SJCRH30 (cell line): ENCODE measurements around the gene L1CAM. TPM values are rescaled to one million over a fixed set of nuclear protein-coding genes. Genes with fewer than 3 reads are reported as not detected.

Experiments used
- DNase-seq, 2 experiments: peaks; one replicate each; pipeline ENCODE4 v3.0.0-alpha.2; 2015 to 2020
- H3K27ac ChIP-seq: fragments of 250-450 bp; sonication (Bioruptor Pico); 2 replicates; pipeline ENCODE4 v1.5.1; 2020; ENCODE audit warnings: mild to moderate bottlenecking, moderate library complexity
- H3K27me3 ChIP-seq: fragments of 250-450 bp; sonication (Bioruptor Pico); 2 replicates; pipeline ENCODE4 v1.5.1; 2020; ENCODE audit warnings: mild to moderate bottlenecking, moderate library complexity
- H3K36me3 ChIP-seq: fragments of 250-450 bp; sonication (Bioruptor Pico); 2 replicates; pipeline ENCODE4 v1.5.1; 2020; ENCODE audit warnings: mild to moderate bottlenecking, moderate library complexity
- H3K4me1 ChIP-seq: fragments of 250-450 bp; sonication (Bioruptor Pico); 2 replicates; pipeline ENCODE4 v1.5.1; 2020; ENCODE audit warnings: mild to moderate bottlenecking, moderate library complexity
- H3K4me3 ChIP-seq: fragments of 250-450 bp; sonication (Bioruptor Pico); 2 replicates; pipeline ENCODE4 v1.5.1; 2020; ENCODE audit warnings: mild to moderate bottlenecking, moderate library complexity
- H3K9me3 ChIP-seq: fragments of 250-450 bp; sonication (Bioruptor Pico); replicated peaks from 2 replicates; pipeline ENCODE4 v1.5.1; 2020; ENCODE audit warnings: mild to moderate bottlenecking, moderate library complexity
- total RNA-seq: library from RNA; depleted of rRNA; stranded (reverse); fragments of >200 nt; shearing (Covaris generic); gene quantifications from 2 replicates; pipeline ENCODE4 v1.2.3, GENCODE V29; 2014

Gene L1CAM
- total RNA-seq, 1 experiment from 2014 or later = 14.2 TPM

DNA sequence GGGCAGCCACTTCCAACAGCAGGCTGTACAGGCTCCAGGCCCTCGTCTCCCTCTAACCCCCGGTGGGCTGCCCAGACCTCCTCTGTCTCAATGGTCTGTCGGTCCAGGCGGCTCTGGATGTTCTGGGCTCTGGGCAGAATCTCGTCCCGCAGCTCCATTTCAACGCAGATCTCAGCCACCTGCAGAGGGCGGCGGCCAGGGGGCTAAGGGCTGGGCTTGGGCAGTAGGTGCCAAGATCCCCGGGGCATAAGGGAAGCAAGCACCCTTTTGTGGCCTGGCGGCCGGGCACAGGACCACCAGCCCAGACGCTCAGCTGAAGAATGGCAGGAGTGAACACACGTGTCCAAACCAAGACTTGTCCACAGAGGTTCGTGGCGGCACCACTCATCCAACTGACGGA is 27.7 kb upstream of the L1CAM start:
- DNase-seq = no peak
- no peaks in the 10 kb centered on the region for H3K4me1 ChIP-seq
- H3K4me3 ChIP-seq = no peak overlapping the region
- H3K27ac ChIP-seq = no peak overlapping the region
- no peaks in the 10 kb centered on the region for H3K9me3 ChIP-seq
- no peaks in the 10 kb centered on the region for H3K27me3 ChIP-seq
- H3K36me3 ChIP-seq = no peaks in the 10 kb centered on the region

DNA sequence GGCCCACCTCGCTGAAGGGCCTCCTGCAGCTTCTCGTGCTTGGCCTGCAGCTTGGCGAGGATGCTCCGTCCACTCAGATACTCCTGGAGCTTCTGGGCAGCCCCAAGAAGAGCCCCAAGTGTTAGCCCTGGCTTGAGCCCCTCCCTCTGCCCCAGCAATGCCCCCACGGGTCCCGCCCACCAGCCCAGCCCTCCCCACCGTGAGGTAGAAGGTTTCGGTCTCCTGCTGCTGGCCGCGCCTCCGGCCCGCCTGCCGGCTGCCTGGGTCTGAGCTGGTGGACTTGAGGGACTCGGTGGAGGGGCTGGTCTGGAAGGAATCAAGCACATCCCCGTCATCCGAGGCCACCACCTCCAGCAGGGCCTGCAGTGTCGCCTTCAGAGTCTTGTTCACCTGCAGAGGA is 27.2 kb upstream of the L1CAM start:
- H3K4me1 ChIP-seq = no peaks in the 10 kb centered on the region
- H3K36me3 ChIP-seq = no peaks in the 10 kb centered on the region
- H3K9me3 ChIP-seq = no peaks in the 10 kb centered on the region
- no peak for DNase-seq
- no peak overlapping the region for H3K4me3 ChIP-seq
- H3K27me3 ChIP-seq = no peaks in the 10 kb centered on the region
- no peak overlapping the region for H3K27ac ChIP-seq

DNA sequence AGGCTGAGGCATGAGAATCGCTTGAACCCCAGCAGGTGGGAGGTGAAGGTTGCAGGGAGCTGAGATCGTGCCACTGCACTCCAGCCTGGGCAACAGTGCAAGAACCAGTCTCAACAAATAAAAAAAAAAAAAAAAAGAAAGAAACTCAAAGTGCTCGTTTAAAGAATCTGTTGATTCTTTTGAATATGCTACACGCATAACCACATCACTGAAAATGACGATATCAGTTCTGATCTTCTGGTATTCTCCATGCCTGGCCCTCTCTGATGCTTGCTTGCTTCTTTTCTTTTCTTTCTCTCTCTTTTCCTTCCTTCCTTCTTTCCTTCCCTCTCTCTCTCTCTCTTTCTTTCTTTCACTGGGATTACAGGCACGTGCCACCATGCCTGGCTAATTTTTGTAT is 25.8 kb upstream of the L1CAM start:
- Histone ChIP-seq H3K4me1 (no peaks in the 10 kb centered on the region), H3K36me3 (no peaks in the 10 kb centered on the region), H3K27ac (no peak overlapping the region), H3K4me3 (no peak overlapping the region), H3K9me3 (no peaks in the 10 kb centered on the region), H3K27me3 (no peaks in the 10 kb centered on the region)
- no peak for DNase-seq

DNA sequence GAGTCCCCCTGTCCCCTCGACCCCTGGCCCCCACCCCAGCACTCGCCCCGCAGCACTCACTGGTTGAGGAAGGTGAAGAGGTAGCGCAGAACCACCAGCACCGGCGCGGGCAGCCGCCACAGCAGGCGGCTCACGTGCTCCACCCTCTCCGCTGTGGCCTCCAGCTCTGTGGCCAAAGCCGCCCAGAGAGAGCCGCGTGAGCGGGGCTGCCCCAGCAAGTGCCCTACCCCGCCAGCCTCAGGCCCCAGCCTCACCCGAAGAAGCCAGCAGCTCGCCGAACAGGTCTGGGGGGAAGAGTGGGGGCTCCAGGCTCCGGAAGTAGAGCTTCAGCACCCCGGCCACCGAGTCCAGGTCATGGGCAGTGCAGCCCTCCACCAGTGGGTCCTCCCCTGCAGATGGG is 24.5 kb upstream of the L1CAM start:
- Histone ChIP-seq H3K27me3 (no peaks in the 10 kb centered on the region), H3K9me3 (no peaks in the 10 kb centered on the region), H3K4me1 (no peaks in the 10 kb centered on the region), H3K27ac (no peak overlapping the region), H3K4me3 (no peak overlapping the region), H3K36me3 (no peaks in the 10 kb centered on the region)
- no peak for DNase-seq

DNA sequence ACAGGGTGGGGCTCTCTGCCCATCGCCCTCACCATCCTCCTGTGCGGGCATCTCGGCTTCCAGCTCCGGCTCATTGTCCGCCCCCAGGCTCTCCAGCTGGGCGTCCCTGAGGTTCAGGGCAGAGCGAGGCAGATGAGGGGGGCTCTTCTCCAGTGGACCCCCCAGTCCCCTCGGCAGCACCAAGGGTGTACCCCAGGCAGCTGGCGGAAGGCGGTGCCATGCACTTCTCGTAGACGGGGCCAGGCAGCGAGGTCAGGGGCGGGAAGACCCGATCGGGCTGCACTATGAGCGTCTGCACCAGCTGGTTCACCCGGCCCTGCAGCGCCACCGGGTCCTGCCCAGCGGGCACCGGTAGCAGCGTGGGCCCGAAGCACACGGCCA is 24.0 kb upstream of the L1CAM start:
- H3K9me3 ChIP-seq = no peaks in the 10 kb centered on the region
- H3K4me3 ChIP-seq = no peak overlapping the region
- H3K27ac ChIP-seq = no peak overlapping the region
- no peaks in the 10 kb centered on the region for H3K4me1 ChIP-seq
- no peak for DNase-seq
- no peaks in the 10 kb centered on the region for H3K36me3 ChIP-seq
- no peaks in the 10 kb centered on the region for H3K27me3 ChIP-seq

DNA sequence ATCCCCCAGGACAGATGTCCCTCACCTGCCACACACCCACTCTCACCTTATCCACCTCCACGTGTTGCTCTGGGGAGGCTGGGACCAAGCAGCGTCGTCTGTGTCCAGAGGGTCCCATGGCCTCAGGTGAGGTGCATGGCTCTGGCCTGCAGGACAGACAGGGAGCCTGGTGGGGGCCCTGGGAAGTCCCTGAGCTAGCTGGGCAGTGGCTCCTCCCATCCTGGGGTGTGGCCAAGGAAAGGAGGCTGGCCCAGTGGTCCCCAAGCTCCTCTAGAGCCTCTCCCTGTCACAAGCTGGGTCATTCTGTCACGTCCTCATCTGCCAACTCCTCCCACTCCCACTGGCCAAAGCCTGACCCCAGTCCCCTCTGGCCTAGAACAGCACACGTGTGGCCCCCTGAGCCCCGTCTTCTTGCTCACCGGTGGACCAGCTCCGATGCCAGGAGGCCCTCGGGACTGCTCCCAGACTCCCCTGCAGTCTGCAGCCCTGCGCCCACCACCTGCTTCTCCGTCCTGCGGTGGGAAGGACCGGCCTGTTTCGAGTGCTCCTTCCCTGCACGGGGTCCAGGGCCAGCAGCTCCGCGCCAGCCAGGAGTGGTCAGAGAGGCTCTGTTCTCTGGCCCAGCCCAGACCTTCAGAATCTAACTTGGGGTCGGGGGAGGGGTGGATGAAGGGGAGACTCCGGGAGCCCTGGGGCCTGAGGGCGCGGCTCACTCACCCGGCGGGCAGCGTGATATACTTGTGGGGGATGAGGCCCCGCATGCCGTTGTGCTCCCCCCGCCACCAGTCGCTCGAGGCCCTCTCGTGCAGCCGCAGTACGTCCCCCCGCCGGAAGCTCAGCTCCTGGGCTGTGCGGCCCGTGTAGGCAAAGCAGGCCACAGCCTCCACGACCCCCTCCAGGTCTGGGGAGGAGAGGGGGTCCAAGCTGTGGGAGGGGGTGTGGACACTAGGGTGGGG is 23.3 kb upstream of the L1CAM start:
- no peak overlapping the region for H3K4me3 ChIP-seq
- no peak overlapping the region for H3K27ac ChIP-seq
- H3K27me3 ChIP-seq = no peaks in the 10 kb centered on the region
- H3K9me3 ChIP-seq = no peaks in the 10 kb centered on the region
- H3K36me3 ChIP-seq = no peaks in the 10 kb centered on the region
- no peaks in the 10 kb centered on the region for H3K4me1 ChIP-seq
- no peak for DNase-seq

DNA sequence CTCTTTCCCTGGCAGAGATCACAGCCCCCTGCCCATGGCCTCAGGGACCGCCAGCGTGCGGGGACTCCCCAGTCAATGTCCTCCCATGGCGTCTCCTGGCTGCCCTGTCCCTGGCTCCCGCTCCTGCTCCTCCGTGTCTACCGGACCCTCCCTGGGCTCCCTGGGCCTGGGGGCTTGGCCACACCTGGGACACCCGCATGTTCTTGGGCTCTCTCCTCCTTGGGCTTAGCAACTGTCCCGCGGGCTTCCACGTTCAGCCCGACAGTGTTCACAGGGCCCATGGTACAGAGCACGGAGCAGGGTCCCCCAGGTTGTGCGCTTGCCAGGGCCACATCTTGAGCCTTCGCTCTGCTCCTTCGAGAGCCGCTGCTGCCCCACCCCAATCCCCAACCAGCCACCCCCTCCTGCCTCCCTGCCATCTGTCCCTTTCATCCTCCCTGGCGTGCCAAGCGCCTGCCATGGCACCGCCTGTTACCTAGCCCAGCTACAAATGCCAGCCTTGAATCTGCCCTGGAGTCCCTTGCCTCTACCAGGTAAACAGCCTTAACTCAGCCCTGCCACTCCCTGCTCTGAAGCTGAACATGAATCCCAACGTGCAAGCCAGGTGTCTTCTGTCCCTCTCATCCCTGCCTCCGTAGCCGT is 22.4 kb upstream of the L1CAM start:
- no peak for DNase-seq
- Histone ChIP-seq H3K4me1 (no peaks in the 10 kb centered on the region), H3K4me3 (no peak overlapping the region), H3K9me3 (no peaks in the 10 kb centered on the region), H3K27me3 (no peaks in the 10 kb centered on the region), H3K36me3 (no peaks in the 10 kb centered on the region), H3K27ac (no peak overlapping the region)

DNA sequence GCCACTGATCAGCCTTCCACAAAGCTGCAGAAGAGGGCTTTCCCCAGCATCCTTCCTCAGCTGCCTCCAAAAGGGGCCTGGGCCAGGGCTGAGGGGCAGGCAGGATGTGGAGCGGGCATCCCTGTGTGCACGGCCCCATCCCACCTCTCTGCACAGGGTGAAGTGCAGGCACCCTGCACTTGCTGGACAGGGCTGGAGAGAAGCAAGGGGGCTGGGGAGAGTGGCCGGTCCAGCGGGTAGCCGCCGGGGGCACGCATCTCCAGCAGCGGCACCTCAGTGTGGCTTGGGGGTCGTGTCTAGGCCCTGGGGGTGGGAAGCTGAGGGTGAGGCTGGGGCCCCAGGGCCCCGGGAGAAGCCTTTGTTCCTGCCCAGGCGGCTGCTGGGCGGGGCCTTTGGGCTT is 21.5 kb upstream of the L1CAM start:
- H3K27ac ChIP-seq = no peak overlapping the region
- no peaks in the 10 kb centered on the region for H3K36me3 ChIP-seq
- peaks cover 3% of the 10 kb centered on the region for H3K4me1 ChIP-seq
- DNase-seq = no peak
- no peaks in the 10 kb centered on the region for H3K9me3 ChIP-seq
- no peak overlapping the region for H3K4me3 ChIP-seq
- H3K27me3 ChIP-seq = no peaks in the 10 kb centered on the region

DNA sequence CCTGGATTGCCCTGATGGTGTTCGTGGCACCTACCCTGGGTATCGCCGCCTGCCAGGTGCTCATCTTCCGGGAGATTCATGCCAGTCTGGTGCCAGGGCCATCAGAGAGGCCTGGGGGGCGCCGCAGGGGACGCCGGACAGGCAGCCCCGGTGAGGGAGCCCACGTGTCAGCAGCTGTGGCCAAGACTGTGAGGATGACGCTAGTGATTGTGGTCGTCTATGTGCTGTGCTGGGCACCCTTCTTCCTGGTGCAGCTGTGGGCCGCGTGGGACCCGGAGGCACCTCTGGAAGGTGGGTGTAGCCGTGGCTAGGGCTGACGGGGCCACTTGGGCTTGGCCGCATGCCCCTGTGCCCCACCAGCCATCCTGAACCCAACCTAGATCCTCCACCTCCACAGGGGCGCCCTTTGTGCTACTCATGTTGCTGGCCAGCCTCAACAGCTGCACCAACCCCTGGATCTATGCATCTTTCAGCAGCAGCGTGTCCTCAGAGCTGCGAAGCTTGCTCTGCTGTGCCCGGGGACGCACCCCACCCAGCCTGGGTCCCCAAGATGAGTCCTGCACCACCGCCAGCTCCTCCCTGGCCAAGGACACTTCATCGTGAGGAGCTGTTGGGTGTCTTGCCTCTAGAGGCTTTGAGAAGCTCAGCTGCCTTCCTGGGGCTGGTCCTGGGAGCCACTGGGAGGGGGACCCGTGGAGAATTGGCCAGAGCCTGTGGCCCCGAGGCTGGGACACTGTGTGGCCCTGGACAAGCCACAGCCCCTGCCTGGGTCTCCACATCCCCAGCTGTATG is 20.3 kb upstream of the L1CAM start:
- H3K27me3 ChIP-seq = no peaks in the 10 kb centered on the region
- H3K27ac ChIP-seq = no peak overlapping the region
- H3K4me1 ChIP-seq = peaks cover 14% of the 10 kb centered on the region
- DNase-seq = no peak
- H3K36me3 ChIP-seq = no peaks in the 10 kb centered on the region
- H3K9me3 ChIP-seq = no peaks in the 10 kb centered on the region
- H3K4me3 ChIP-seq = no peak overlapping the region

DNA sequence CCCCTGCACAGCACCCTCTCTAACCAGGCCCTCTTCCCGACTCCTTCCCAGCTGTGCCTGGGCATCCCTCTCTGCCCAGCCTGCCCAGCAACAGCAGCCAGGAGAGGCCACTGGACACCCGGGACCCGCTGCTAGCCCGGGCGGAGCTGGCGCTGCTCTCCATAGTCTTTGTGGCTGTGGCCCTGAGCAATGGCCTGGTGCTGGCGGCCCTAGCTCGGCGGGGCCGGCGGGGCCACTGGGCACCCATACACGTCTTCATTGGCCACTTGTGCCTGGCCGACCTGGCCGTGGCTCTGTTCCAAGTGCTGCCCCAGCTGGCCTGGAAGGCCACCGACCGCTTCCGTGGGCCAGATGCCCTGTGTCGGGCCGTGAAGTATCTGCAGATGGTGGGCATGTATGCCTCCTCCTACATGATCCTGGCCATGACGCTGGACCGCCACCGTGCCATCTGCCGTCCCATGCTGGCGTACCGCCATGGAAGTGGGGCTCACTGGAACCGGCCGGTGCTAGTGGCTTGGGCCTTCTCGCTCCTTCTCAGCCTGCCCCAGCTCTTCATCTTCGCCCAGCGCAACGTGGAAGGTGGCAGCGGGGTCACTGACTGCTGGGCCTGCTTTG is 19.6 kb upstream of the L1CAM start:
- no peak overlapping the region for H3K27ac ChIP-seq
- no peaks in the 10 kb centered on the region for H3K36me3 ChIP-seq
- H3K9me3 ChIP-seq = no peaks in the 10 kb centered on the region
- DNase-seq = no peak
- no peak overlapping the region for H3K4me3 ChIP-seq
- no peaks in the 10 kb centered on the region for H3K27me3 ChIP-seq
- peaks cover 17% of the 10 kb centered on the region for H3K4me1 ChIP-seq

DNA sequence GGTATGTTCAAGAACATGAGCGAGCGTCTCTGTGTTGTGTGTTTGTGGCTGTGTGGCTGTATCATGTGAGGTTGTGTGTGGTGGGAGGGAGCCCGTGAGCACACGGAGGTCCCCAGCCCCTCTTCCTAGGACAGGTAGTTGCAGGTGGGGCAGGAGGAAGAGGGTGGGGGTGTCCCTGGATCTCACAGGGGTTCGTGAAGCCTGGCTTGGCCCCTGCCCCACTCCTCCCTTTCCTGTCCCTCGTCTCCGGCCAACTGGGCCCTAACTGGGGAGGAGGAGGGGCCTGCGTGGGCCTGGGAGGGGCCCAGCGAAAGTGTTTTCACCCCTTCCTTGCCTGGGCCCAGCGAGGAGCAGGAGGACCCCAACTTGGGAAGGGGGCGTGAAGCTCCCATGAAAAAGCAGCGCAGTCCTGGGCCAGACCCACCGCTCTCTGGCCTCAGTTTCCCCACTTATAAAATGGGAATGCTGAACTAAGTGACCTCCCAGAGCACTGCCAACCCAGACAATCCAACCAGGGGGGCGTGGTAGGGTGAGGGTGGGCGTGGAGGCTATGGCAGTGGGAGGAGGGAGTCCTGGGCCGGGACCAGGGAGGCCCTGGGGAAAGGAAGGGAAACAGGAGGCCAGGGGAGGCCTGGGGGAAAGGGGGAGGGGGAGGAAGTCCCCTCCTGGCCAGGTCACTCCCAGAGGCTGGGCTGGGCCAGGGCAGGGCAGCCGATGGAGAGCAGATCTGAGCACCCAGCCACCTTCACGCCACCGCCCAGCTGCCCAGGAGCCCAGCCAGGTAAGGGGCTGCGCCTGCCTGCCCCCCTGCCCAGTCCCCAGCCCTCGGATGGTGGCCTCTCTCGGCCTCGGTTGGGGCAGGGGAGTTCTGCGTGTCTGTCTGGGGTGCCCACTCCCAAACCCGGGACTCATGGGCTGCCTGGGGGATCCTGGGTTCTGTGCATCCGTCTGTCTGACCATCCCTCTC is 18.3 kb upstream of the L1CAM start, which contains the start of gene AVPR2:
Gene AVPR2 (plus strand): TSS at position 683 of the 967 bp plus-strand sequence. CDS start 473 bp downstream, outside the sequence.
- Histone ChIP-seq H3K36me3 (no peaks in the 10 kb centered on the region), H3K27ac (no peak within 1 kb of the TSS), H3K9me3 (no peaks in the 10 kb centered on the region), H3K4me3 (no peak within 1 kb of the TSS), H3K27me3 (no peaks in the 10 kb centered on the region), H3K4me1 (peaks cover 20% of the 10 kb centered on the region)
- no peak for DNase-seq

DNA sequence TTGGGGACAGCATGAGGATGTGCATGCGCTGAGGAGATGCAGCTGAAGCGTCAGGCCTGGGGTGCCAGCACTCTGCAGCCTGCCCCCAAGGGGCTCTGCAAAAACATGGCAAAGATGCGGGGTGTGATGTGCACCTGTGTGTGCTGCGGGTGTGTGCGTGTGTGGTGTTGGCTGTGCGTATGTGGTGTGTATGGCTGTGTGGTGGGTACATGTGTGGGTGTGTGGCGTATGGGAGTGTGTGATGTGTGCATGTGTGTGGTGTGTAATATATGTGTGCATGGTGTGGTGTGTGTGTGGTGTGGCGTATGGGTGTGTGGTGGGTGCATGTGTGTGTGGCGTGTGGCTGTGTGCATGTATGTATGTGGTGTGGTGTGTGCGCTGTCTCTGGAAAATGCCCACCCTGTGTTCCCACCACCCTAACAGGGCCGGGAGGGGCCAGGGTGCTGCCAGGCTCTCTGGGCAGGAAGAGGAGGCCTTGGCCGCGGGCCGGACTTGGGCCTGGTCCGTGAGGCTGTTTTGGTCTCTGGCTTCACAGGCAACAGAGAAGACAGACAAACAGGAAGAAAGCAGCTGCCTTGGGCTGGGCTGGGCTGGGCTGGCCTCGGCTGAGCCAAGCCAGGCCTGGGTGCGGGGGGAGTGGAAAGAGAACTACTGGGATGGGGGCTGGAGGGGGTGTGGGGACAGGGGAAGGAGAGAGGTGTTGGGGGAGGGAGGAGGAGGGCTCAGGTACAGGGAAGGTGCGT is 17.4 kb upstream of the L1CAM start:
- peaks cover 20% of the 10 kb centered on the region for H3K4me1 ChIP-seq
- H3K4me3 ChIP-seq = no peak overlapping the region
- no peaks in the 10 kb centered on the region for H3K36me3 ChIP-seq
- no peak overlapping the region for H3K27ac ChIP-seq
- no peaks in the 10 kb centered on the region for H3K9me3 ChIP-seq
- DNase-seq = no peak
- H3K27me3 ChIP-seq = no peaks in the 10 kb centered on the region

DNA sequence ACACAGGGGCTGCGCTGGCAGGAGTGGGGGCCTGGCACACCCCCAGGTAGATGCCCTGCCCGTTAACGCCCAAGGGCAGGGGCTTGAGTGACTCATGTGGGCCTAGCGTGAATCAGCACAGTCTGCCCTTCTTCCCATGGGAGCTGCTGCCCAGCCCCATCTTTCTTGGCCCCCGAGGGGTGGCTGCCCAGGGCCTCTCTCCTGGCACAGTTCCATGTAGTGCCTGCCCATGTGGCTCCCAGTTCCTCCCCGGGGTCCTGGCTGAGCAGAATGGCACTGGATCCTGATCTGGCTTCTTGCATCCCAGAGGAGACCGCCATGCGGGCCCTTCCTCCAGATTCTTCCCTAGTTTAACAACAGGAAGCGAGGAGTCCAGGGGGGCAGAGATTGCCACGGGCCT is 16.4 kb upstream of the L1CAM start:
- DNase-seq = no peak
- no peaks in the 10 kb centered on the region for H3K27me3 ChIP-seq
- no peak overlapping the region for H3K4me3 ChIP-seq
- no peak overlapping the region for H3K27ac ChIP-seq
- peaks cover 20% of the 10 kb centered on the region for H3K4me1 ChIP-seq
- H3K36me3 ChIP-seq = no peaks in the 10 kb centered on the region
- no peaks in the 10 kb centered on the region for H3K9me3 ChIP-seq
